GM10266 (cell line): ENCODE data around the gene OVCA2.

ENCODE experiments used
- DNase-seq: peaks from one replicate; pipeline ENCODE4 v3.0.0; 2012; ENCODE audit errors: extremely low spot score
- TF ChIP-seq, protein P1 (sequence below): IDR thresholded peaks from 2 replicates; pipeline ENCODE4 v1.5.1; 2012; ENCODE audit warnings: mild to moderate bottlenecking, low read depth; ENCODE audit not compliant: control insufficient read depth, insufficient read depth; ENCODE audit errors: missing control alignments

OVCA2 gene

DNA sequence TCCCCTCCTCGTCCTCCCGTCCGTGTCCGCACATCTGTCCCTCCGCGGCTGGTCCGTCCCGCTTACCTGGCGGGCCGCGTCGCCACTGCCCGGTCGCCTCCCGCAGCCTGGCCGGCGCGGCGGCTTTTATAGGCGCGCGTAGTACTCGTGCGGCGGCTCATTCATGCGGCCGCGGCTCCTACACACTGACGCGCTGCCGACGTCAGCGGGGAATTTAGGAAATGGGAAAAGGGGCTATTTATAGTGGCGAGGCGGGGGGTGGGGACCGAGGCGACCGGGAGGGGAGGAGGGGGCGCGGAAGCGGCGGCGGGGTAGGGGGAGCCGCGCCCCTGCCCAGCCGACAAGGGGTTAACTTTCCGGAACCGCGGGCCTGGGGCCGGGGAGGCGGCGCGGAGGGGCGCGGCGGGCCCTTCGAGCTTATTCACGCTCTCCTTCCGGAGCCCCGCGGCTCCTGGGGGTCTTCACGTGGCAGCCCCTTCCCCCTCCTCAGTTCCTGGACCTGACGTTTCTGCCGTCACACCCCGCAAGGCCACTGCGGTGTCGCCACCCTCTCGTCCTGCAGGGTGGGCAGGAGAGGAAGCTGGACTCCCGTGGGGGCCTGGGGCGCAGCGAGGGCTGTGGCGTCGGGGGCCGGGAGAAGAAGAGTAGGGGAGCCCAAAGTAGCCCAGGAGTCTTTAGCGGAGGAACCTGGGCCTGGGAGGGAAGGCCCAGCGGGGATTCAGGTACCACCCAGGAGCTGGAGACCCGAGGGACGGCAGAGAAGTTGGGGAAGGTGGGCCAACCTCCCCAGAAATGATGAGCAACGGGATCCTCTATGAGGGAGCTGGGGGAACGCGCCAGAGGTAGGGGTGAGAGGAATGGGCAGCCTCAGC is 9.5 kb downstream of the OVCA2 start:
- DNase-seq, result no peak
- TF ChIP-seq, protein P1, sequence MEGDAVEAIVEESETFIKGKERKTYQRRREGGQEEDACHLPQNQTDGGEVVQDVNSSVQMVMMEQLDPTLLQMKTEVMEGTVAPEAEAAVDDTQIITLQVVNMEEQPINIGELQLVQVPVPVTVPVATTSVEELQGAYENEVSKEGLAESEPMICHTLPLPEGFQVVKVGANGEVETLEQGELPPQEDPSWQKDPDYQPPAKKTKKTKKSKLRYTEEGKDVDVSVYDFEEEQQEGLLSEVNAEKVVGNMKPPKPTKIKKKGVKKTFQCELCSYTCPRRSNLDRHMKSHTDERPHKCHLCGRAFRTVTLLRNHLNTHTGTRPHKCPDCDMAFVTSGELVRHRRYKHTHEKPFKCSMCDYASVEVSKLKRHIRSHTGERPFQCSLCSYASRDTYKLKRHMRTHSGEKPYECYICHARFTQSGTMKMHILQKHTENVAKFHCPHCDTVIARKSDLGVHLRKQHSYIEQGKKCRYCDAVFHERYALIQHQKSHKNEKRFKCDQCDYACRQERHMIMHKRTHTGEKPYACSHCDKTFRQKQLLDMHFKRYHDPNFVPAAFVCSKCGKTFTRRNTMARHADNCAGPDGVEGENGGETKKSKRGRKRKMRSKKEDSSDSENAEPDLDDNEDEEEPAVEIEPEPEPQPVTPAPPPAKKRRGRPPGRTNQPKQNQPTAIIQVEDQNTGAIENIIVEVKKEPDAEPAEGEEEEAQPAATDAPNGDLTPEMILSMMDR, result no peak

DNA sequence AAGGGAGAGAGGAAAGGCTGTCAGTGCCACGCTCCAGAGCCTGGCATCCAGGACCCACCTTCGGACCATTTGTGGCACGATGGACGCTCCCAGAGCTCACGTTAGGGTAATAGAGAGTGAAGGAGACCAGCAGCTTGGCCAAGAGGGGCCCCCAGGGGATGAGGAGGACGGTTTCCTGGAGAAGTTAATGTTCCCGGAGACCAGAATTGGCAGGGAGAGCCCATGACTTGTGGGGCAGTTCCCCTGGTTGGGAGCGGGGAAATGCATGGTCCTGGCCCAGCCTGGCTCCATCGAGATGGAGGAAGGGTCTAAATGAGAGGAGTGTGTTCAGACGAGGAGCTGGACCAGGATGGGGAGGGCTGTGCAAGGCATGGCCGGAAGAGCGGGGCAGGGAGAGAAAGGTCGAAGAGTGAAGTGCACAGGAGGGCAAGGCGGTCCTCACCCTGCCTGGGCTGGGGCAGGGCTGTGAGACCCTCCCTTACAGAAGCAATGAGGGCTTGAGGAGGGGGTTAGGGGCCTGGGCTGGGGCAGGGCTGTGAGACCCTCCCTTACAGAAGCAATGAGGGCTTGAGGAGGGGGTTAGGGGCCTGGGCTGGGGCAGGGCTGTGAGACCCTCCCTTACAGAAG is 10.2 kb downstream of the OVCA2 start:
- DNase-seq, result no peak
- TF ChIP-seq, protein P1, result no peak

DNA sequence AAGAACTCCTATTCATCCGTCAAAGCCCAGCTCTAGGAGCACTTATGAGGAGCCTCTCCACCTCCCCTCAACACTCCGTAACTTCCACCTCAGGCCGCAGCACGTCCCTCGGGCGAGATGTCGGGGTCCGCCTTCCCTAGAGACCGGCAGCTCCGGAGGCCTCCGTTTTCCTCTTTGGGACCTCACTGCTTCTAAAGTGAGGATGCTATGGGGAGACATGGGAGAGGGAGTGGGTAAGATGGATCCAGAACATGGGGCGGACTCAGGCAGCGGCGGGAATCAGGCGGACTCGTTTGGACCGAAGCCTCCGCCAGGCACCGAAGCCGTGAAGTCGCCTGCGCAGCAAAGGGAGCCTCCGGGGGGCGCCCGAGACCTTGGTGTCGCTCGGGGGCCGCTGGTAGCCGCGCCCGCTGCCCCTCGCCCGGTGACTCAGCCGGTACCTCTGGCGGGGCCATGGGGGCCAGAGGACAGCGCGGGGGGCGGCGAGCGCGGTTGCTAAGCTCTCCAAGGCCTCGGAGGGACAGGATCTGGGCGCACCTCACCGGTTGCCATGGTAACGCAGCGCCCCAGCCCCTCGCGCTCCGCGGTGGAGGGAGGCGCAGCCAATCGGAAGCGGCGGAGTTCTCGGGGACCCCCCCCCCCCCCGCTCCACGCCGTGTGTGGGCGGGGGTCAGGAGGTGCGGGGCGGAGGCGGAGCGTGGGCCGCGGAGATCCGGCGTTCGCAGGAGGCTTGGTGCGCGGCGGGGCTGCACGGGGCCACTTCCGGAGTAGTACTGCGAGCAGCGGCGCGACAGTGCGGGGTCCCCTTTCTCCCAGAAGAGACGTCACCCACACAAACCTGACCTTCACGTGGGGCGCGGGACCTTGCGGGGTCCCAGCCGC is 11.8 kb downstream of the OVCA2 start:
- TF ChIP-seq, protein P1, result peak; percentile 85
- peak; percentile 91 for DNase-seq

DNA sequence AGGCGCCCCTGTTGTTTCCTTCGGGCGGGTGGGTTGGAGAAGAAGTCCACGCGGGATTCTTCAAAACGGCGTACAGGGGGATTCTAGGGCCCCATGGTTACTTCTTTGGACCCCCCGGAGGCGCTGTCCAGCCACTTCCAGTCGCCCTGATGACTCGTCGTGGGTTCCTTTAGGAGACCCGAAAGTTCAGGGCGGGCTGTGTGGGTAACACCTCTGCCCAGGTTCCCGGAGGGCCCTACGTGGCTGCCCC is 12.4 kb downstream of the OVCA2 start:
- TF ChIP-seq, protein P1, result no peak
- DNase-seq, result no peak

DNA sequence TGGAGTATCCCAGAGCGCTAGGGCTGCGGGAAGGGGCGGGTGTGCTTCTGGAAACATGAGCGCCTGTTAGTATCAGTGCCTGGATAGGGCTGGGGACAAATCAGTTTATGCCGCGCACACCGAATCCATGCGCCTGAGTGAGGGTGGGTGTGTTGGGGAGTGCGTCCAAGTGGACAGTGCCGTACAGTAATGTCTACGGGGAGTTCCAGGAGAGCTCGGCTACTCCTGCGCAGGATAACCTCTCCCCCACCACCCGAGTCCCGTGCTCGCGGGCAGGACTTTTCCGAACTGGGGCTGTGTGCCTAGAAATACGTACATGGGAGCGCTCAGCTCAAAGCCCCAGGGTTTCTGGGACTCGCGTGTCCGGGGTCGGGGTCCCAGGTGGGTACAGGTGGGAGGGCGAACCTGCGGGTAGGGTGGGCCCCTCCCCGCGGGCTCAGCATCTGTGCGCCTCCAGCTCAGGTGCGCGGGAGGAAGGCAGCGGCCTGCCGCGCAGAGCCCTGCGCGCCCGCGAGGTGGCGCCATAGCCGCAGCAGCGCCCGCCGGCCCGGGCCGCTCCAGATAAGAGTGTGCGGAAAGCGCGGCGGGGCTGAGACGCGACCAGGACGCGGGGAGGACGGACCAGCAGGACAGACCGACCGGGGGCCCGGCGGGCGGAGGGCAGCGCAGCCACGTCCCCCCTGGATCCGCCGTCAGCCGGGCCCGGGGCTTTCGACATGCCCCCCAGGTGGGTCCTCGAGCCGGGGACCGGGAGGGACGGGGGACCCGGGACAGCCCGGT is 12.9 kb downstream of the OVCA2 start, which contains the start of gene HIC1:
TSS of gene HIC1 (plus strand) at position 592 of the 780 bp plus-strand sequence. CDS start 1,588 bp downstream, outside the sequence.
- peak; percentile 92 for DNase-seq
- TF ChIP-seq, protein P1, result peak; percentile 93

DNA sequence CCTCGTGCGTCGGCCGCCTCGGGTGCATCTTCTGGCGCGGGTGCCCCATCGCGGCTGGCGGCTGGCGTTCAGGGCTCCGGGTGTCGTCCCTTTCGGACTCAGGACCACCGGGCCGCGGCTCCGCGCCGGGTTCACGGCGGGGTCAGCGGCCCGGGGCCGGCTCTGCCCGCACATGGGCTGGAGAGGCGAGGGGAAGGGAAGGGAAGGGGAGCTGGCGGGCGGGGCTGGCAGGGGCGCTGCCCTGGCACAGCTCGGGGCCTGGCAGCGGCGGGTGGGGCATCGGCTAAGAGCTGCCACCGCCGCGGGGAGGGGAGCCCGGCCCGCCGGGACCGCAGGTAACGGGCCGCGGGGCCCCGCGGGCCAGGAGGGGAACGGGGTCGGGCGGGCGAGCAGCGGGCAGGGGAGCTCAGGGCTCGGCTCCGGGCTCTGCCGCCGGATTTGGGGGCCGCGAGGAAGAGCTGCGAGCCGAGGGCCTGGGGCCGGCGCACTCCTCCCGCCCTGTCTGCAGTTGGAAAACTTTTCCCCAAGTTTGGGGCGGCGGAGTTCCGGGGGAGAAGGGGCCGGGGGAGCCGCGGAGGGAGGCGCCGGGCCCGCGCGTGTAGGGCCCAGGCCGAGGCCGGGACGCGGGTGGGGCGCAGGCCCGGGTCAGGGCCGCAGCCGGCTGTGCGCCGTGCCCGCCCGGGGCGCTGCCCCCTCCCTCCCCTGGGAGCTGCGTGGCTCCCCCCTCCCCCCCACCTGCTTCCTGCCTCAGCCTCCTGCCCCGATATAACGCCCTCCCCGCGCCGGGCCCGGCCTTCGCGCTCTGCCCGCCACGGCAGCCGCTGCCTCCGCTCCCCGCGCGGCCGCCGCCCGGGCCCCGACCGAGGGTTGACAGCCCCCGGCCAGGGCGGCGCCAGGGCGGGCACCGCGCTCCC is 13.7 kb downstream of the OVCA2 start:
- TF ChIP-seq, protein P1, result no peak

More for the DNA sequence above, 13.7 kb downstream of the OVCA2 start:
- peak; percentile 87 for DNase-seq
